ENCODE data around the gene CA12. TPM values are rescaled to one million over a fixed set of nuclear protein-coding genes. Genes with fewer than 3 reads are reported as not detected.

CA12 gene
- total RNA-seq, 1 experiment from 2014 or later: 2.8 TPM

GRCh38 chr15:63277038-63277892 is 104.4 kb downstream of the CA12 start, which contains the start of gene APH1B (continued):
- TF ChIP-seq ARID4B (CRISPR knock-in tag; IDR thresholded peaks at IDR 0.05; ENCODE audit: borderline replicate concordance) (peak; percentile 38; the same call in 1 of the 2 replicates), AR (CRISPR knock-in tag; IDR thresholded peaks at IDR 0.05) (no peak), CREB1 (CRISPR knock-in tag; IDR thresholded peaks at IDR 0.05) (no peak), RORB (CRISPR knock-in tag; IDR thresholded peaks at IDR 0.05) (no peak), OVOL2 (CRISPR knock-in tag; IDR thresholded peaks at IDR 0.05; ENCODE audit: borderline replicate concordance) (no peak), CDX4 (CRISPR knock-in tag; IDR thresholded peaks at IDR 0.05; ENCODE audit: borderline replicate concordance) (no peak), ATF6 (CRISPR knock-in tag; IDR thresholded peaks at IDR 0.05) (no peak), USF2 (CRISPR knock-in tag; IDR thresholded peaks at IDR 0.05) (no peak), ZNF512 (CRISPR knock-in tag; IDR thresholded peaks at IDR 0.05; ENCODE audit: borderline replicate concordance) (no peak), NR2C2 (CRISPR knock-in tag; IDR thresholded peaks at IDR 0.05) (no peak), JUN (CRISPR knock-in tag; IDR thresholded peaks at IDR 0.05) (no peak), SMAD4 (CRISPR knock-in tag; IDR thresholded peaks at IDR 0.05) (no peak), NFYB (CRISPR knock-in tag; conservative IDR thresholded peaks at IDR 0.05; ENCODE audit: low read depth) (no peak), FOXP4 (CRISPR knock-in tag; IDR thresholded peaks at IDR 0.05) (peak; percentile 58; the same call in 1 of the 2 replicates), ZNF423 (CRISPR knock-in tag; IDR thresholded peaks at IDR 0.05) (0 out of 2 replicates have a peak, but pooled peaks have one; percentile 49), TP53 (CRISPR knock-in tag; IDR thresholded peaks at IDR 0.05) (no peak), CREM (CRISPR knock-in tag; IDR thresholded peaks at IDR 0.05) (no peak), ATF2 (CRISPR knock-in tag; IDR thresholded peaks at IDR 0.05; ENCODE audit: borderline replicate concordance, low read depth) (no peak), ATF1 (CRISPR knock-in tag; IDR thresholded peaks at IDR 0.05) (no peak), FOXP1 (CRISPR knock-in tag; IDR thresholded peaks at IDR 0.05; ENCODE audit: borderline replicate concordance) (0 out of 2 replicates have a peak, but pooled peaks have one; percentile 55), NFATC4 (CRISPR knock-in tag; IDR thresholded peaks at IDR 0.05) (no peak)
